ENCODE data around the gene LIF.
A peak's percentile ranks its signal among the peaks of the same experiment; 100 is the strongest.

Gene LIF

DNA sequence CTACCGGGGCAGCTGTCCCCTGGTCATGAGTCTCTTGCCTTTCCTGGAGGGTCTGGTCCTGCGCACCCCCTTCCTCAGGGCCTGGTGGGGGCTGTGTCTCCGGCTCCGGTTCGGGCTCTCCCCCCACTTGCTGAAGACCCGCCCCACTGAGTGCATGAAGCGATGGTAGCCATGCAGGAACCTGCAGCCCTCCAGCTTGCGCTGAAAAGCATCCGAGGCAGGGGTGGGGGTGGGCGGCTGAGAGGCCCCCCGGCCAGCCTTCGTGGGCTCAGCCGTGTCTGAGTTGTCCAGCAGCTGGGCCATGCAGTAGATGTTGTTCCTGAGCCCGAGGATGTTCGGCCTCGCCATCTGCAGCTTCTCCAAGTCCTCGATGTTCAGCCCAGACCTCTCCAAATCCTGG is 17.3 kb upstream of the LIF start:
- no peak for DNase-seq (ENCODE audit: low read depth, low spot score)

- peak; percentile 87 for DNase-seq (ENCODE audit: low read depth, low spot score)
These were observed 16.6 kb upstream of the LIF start for GRCh38 chr22:30262917-30263741.

DNA sequence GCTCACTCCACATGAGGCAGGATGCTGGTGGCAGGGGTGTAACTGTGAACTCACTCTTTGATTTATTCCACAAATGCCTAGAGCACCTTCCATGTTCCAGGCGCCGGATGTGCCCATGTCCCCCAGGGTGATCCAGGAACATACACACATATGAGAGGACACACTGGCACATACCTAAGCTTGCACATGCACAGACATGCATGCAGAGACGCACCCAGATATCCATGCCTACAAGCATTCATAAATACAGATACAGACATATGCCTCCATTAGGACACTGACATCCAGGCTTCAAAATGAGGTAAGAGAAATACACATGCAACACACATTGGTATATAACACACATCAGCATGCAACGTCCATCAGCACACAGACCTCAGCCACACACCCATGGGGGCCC is 15.6 kb upstream of the LIF start:
- DNase-seq (ENCODE audit: low read depth, low spot score), result no peak

DNA sequence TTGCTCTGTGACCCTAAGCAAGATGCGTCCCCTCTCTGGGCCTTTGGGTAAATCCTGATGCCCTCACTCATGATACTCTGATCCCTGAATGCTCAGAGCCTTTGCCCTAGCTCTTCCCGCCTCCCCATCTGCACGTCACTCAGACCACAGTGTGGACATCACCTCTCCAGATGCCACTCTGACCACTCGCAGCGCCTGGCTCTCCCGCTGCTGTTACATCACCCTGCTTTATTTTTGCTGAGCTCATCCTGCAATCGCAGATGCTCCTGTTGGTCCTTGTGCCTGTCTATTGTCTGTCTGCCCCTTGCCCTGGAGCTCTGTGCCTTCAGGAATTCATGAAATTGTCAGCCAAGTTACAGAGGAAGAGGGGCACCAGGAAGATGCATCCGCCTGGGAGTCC is 14.6 kb upstream of the LIF start:
- DNase-seq (ENCODE audit: low read depth, low spot score), result no peak

DNA sequence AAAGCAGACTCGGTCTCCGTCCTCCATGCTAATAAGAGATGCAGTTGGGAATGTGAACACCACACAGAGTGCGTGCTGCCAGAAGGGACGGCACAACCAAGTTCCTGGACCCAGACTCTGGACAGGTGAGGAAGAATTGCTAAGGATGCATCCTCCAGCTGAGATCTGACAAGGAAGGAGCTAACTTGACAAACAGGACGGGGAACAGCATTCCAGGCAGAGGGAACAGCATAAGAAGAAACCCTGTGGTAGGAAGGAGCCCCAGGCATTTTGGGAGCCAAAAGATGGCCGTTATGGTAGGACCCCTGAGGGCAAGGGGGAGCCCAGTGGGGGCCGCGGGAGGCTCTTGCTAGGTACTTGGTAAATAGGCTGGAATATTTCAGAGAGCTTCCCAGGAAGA is 14.1 kb upstream of the LIF start:
- no peak for DNase-seq (ENCODE audit: low read depth, low spot score)

DNA sequence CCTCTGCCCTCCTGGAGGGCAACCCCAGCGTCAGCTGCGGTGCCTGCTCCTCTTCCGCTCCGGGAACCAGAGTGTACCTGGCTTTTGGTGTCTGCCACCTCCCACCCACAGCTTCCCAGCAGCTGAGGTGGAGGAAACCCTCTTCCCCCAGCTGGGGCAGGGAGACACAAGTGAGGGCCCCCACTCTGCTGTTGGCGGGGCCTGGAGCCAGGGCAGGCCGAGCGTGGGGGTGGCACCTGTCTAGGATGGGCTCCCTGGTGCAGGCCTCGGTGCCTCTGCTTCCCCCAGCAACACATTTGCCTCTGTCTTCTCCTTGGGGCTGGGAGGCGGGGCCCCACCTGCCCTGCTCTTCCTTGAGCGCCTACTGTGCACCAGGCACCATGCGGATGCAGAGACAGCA is 13.7 kb upstream of the LIF start:
- no peak for DNase-seq (ENCODE audit: low read depth, low spot score)

DNA sequence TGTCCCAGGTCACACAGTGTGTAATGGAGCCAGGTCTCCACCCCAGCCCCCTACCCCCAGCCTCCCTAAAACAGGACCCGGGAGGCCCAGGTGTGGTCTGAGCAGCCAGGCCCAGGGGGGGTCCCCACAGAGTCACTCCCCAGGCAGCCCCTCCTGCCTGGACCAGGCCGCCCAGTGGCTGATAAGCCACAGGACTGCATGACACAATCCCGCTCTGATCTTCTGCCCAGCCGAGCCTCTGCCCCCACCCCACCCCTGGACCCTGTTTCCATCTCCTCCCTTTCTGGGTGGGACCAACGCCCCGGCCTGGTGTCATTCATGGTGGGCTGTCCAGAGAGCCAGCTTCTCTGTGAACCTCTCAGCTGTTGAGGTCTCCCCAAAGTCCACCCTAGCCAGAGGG is 7.8 kb upstream of the LIF start:
- peak; percentile 61 for DNase-seq (ENCODE audit: low read depth, low spot score)

DNA sequence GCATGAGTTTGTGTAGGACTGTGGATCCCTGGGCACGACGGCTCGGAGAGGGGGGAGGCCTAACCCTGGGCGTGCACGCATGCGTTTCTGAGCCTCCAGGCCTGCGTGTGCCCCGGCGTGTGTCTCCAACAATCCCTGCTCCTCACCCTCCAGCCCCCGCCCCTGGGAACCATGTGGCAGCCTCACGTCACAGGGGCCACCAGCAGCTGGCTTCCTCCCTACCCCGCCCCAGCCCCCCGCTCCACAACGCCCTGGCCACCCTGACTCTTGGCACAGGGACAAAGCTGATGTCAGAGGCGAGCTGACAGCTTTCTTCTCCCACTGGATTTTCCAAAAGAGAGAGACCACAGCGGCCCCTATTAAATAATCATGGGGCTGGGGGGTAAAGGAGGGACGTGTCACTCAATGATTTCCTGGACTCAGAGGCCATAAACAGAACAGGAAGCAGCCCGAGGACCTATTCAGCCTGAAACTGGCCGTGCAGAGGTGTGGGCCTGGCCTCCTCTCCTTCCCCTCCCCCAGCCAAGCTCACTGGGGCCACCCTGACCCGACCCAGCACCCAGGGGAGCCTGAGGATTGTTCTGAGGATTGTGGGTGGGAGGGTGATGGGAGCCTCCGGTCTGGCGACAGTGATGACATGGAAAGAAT is 6.8 kb upstream of the LIF start:
- DNase-seq (ENCODE audit: low read depth, low spot score), result peak; percentile 95

- DNase-seq (ENCODE audit: low read depth, low spot score), result peak; percentile 47
These were observed 6.0 kb upstream of the LIF start for GRCh38 chr22:30252411-30253204.

DNA sequence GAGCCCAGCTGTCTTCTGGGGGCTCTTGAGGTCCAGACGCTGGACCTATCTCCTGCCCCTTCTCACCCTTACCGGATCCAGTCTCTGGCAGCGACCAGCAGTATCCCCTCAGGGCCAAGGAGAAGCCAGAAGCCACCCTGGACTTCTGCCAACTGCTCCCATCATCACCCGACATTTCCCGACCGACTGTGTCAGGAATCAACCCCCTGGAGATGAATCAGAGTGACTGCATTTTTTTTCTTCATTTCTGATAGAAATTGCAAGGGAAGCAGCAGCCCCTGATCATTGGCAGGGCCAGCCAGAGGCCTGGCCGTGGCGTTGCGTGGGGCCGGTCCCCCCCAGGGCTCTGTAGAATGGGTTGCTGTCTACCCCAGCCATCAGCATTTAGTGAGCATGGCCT is 5.2 kb upstream of the LIF start:
- peak; percentile 84 for DNase-seq (ENCODE audit: low read depth, low spot score)

GRCh38 chr22:30250661-30251267 is 4.2 kb upstream of the LIF start:
- peak; percentile 92 for DNase-seq (ENCODE audit: low read depth, low spot score)

DNA sequence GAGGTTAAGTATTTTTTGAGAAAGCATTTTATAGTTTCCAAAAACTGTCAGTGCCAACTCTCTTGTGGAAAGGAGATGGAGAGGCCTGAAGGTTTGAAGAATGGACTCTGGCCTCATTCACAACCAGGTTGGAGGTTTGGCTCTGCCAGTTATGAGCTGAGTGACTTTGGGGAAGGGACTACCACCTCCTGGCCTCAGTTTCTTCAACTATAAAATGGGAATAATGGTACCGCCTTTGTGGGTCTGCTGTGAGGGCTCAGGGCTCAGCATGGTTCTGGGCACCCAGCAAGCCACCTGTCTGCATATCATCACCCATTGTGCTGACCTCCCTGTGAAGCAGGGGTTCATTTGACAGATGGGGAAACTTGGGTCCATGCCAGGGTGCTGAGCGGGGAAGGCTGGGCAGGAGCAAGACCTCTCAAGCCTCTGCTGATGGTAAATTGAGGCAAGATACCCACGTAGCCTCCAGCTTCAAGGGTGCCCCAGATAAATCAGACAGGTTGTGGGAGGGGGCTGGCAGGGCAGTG is 3.5 kb upstream of the LIF start:
- DNase-seq (ENCODE audit: low read depth, low spot score), result no peak

- peak; percentile 42 for DNase-seq (ENCODE audit: low read depth, low spot score)
These were observed 2.8 kb upstream of the LIF start for GRCh38 chr22:30249049-30250038.

GRCh38 chr22:30248484-30248883 is 1.9 kb upstream of the LIF start:
- peak; percentile 30 for DNase-seq (ENCODE audit: low read depth, low spot score)

DNA sequence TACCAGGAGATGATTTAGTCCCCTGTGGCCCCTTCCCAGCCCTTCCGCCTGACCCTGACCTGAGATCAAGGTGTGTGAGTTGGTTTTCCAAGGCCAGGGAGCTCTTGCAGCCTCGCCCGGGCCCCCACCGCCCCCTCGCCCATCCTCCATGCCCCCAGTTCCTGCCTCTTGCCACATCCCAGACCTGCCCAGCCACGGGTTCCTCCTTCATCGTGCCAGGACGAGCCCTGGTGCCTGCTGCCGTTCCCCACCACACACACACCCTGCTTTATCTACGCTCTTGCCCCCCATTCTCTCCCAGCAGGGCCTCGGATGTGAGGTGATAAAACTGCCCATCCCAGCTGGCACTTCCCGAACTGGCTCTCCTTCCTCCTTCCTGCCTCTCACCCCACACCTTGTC is 1.4 kb upstream of the LIF start:
- DNase-seq (ENCODE audit: low read depth, low spot score), result peak; percentile 20

GRCh38 chr22:30247561-30247960 is 1.0 kb upstream of the LIF start:
- peak; percentile 13 for DNase-seq (ENCODE audit: low read depth, low spot score)

DNA sequence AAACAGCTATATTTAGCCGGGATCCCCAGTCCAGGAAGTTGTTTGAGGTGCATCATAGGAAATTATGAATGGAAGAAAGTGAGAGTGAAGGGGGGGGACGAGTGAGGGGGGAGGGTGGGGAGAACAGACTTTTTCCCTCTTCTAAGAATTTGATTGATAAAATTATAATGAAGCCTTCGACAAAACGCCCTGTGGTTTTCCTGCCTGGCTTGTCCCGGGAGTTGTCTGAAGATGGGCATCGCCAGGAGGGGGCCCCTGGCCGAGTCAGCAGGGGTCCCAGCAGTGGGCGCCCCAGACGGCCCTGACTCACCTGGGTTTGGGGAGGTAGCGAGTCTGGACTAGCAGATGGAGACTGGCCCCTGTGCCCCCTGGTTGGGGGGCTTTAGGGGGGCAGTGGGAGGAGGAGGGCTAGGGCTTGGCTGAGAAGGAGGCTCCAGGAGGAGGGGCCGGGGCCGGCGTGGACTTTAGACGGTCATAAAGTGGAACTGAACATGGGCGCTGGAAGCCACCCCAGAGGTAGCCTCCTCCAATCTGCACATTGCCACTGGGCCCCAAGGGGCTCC is 336 bp upstream of the LIF start:
- peak; percentile 76 for DNase-seq (ENCODE audit: low read depth, low spot score)

GRCh38 chr22:30245181-30245984 is 1.2 kb downstream of the LIF start:
- DNase-seq (ENCODE audit: low read depth, low spot score), result peak; percentile 67

- DNase-seq (ENCODE audit: low read depth, low spot score), result no peak
These were observed 1.9 kb downstream of the LIF start for GRCh38 chr22:30244641-30245040.
